HG03571 (cell line): ENCODE data around the gene BCL7B.
"Not testable (repeated sequence)": the region's sequence is repeated elsewhere in the genome, so short reads cannot be mapped to it uniquely, and the experiment has no call there.

Experiments
- ATAC-seq: cut with Tn5 transposase; IDR thresholded peaks from one replicate; pipeline ENCODE4 v1.9.1; 2021; ENCODE audit not compliant: unreplicated experiment

BCL7B gene

DNA sequence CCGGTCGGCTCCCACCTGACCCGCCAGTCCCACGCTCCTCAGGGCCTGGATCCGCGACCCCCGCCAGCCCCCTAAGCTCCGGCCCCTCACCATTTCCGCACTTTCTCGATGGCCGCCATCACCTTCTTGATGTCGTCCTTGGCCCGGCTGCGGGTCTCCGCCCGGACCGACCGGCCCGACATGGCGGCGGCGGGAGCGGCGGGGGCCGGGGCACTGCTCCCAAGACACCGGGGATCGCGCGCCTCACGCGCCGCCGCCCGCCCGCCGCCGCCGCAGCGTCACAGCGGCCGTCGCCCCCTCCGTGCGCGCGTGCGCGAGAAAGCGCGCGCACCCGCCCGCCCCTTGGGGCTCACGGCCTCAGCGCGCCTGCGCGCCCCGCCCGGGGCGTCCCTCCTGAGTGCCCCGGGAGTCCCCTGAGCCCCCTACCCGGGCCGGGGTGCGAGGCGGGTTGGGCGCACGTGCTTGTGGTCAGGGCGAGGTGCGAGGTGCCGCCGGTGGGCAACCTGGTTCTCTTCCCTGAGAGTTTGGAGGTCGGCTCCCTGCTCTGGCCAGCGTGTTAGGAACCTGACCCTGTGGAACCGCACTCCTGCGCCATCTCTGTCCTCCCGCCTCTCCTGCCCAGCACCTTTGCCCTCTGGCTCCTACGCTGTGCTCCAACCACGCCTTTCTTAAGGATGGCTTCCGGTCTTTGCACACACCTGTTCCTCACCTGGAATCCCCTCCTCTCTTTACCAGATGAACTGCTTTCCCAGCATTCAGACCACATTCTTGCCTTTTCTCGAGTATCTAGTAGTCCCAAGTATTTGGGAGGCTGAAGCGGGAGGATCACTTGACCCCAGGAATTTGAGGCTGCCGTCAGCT, at the start of gene BCL7B:
Gene BCL7B (minus strand): TSS at position 294 of the 861 bp plus-strand sequence. CDS start 112 bp downstream, at position 182.
- peak; percentile 45 for ATAC-seq

DNA sequence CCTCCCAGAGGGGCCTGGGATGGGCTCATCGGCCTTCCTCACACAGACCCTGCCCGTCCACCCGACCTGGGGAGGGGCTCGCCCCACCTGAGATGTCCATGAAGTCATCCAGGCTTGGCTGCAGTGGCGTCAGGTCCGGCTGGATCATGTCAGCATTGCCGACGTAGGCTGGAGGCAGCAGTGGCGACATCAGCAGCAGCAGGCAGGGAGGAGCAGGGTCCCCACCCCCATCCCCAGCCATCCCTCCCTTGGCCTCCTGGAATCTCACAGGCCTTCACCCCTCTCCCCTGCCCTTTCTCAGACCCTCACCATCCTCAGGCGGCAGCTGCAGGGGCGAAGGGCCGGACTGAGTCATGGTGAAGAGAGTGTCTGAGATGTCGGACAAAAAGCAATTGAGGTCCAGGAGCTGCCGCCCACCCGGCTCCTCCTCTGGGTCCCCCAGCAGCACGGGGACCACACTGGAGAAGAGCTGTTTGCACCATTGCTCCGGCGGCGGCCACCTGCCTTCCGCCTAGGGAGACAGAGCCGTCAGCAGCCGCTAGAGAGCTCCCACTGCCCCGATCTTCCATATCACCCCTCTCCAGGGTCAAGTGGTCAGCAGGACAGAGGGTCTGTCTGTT, 48.2 kb upstream of the BCL7B start:
- ATAC-seq = no peak

DNA sequence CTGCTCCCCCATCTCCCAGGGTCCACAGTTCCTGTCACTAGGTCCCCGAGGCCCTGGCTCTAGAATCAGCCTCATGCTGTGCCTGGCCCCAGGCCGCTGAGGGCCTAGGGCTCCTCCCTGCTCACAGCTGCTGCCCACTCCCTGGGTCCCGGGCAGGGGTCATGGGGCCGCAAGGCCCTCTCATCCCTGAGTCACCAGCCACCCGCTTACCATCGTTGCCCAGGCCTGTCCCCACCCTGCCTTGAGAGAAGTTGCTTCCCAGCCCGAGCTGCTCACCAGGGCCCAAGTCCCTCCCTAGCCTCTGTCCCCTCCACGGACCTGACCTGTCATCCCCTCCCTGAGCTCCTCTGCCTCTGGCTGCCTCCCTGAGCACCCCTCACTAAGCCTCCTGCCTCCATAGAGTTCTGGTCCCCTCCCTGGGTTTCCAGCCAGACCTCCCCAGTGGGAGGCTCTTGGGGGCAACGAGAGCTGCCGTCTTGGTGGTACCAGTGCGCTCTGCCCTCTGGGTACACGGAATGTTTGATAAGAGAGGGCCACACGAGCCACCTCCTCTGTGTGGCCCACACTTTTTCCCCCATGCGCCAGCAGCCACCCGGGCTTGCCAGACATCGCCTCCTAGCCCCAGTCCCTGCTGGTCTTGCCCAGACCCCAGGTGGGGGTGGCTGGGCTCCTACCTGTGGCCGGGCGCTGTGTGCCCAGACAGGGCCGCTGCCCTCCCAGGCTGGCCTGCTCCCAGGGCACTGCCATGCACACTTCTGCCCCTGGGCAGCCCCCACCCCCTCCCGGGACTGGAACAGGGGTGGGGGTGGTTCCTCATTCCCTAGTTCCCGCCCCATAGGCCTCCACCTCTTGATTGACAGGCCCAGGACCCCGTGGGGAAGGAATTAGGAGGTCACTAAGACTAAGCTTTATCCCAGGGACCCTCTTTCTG, 45.5 kb upstream of the BCL7B start:
- no peak for ATAC-seq

DNA sequence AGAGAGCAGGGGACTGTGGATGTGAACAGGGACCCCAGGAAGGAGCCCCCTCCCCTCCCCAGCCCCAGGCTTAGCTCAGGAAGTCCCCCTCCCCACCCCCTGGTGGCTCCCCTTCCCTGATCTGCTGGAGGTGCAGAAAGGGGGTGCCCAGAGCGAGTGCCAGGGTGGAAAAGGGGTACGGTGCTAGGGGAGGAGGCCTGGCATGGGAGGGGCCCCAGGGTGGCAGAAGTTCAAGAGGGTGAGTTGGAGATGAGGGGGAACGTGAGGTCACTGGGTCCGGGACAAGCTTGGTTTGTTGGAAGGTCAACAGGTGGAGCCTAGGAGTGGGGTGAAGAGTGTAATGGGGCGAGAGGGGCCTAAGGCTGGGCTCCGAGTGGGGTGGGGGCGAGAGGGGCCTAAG, 42.4 kb upstream of the BCL7B start:
- ATAC-seq = no peak

DNA sequence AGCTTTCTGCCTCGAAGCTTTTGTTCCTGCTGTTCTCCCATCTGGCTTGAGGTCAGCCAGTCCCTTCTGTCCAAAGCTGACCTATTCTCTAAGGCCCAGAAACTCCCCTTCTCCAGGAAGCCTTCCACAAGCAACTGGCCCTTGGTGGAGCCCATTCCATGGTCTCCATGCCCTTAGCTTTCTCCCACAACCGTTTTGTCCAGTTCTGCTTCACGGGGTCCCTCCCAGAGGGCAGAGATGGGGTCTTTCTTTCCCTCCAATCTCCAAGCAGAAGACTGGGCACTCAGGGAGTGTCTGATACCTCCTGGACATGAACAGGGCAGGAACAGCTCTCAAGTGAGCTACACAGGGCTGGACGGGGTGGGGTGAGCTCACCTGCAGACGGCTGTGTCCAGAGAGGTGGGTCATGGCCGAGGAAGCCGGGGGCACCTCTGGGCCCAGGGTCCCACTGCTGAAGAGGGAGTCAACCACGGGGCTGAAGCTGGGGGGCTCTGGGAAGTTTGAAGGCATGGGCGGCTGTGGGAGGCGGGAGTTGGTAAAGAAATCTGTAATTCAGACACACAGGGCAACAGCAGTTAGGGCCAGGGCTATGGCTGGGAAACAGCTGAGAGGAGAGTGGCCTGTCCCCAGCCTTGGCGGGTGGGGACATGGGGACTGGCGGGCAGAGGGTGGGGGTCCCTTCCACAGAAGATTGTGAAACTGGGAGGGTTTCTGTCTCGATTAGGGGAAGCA, 41.8 kb upstream of the BCL7B start:
- no peak for ATAC-seq

DNA sequence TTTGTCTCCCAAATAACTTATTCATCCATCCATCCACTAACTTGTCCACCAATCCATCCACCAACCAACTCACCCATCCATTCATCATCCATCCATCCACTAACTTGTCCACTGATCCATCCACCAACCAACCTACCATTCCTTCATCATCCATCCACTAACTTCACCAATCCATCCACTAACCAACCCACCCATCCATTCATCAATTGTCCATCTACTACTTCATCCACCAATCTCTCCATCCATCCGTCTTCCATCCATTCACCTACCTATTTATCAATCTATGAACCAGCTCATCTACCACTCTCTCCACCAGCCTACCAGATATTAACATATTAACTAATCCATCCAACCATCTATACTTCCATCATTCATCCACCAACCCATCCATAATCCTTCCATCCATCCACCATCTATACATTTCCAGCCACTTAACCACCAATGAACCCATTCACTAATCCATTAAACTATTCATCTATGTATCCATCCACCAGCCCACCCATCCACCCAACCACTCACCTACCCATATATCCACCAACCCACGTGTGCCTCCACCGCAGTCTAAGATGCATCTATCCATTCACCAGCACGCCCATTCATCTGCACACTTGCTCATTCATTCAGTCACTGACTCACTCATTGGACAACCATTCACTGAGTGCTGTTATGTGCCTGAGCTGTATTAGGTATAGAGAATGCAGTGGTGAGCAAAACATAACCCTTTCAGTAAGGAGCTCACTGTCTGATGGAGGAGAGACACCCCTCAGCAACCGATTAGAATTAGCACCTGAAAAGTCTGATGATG, 40.7 kb upstream of the BCL7B start:
- ATAC-seq = no peak

DNA sequence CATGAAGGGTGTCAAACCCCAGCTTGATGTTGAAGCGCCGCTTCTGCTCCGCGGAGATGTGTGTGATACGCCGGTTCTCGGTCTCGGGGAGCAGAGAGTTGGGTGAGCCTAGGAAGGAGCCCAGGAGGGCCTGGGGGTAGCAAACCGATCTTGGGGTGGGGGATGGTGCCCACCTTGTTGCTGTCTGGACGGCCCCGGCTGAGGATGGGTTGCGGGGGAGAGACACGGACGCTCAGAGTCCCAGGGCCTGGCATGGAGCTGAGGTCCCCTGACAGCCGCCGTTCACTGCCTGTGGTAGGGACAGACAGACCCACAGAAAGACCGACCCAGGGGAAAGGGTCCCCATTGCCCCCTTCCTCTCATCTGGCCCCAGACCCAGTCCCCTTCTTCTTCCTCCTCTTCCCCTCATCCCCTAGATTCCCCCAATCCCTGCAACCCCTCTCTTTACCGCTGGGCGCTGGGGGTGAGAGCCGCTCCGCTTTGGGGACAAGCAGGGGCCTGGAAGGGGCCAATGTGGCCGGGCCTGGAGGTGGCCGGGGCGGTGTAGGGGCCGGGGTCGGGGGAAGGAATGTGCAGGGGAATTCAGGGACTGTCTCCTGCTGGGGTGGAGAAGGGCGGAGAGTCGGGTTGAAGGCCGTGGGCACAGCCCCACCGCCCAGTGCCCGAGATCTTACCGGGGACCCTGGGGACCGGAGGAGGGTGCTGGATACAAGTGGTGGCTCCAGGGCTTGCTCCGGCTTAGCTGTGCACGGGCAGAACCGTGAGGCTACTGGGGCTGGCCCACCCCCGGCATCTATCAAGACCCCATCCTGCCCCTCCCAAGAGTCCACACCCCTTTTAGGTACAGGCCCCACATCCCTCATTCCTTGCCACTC, 38.9 kb upstream of the BCL7B start:
- ATAC-seq = no peak

DNA sequence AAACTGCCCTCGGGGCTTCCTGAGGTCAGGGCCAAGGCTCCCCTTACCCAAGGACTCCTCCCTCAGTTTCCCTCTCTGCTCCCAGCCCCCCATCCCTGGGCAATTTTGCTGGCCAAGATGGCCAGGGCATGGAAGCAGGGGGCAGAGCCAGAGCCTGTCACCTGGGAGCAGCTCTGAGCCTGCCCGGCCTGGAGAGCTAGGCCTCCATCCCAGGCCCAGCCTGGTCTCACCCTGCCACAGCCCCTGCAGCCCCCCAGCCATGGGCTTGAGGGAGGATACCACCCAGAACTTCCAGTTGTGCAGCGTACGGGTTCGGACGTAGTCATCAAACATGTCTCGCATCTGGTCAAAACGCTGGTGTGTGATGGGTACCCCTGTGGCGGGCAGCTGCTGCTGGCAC, 37.9 kb upstream of the BCL7B start:
- no peak for ATAC-seq

DNA sequence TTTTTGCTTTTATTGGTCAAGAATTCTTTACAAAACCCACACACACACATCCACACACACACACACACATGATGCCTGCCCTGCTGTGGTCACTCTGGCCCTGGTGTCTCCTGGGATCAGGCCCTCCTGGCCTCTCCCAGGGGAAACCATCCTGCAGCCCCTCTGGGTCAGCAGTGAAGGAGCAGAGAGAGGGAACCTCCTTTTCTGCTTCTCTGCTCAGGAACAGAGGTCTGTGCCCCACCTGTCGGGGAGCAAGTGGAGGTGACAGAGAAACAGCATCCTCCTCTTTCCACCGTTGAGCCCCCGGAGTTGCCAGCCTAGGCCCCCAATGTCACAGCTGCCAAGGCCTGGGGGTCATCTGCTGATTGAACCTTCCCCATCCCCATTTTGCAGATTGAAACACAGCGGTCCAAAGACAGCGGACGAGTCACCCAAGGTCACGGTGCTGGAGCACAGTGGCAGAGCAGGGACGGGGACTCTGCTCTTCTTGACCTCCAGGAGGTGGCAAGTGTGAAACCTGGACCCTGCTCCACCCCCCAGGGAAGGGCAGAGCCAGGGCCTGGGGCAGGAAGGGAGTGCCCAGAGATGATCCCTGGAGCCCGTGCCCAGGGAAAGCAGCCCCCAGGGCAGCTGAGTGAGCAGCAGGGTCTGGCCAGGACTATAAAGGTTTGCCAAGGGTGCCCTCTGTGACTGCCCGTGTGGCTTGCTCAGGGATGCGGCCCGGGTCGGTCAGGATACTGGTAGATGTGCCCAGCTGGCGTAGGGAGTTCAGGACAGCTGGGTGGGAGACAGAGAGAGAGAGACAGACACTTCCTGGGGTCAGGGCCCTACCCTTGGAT, 35.9 kb upstream of the BCL7B start:
- no peak for ATAC-seq

DNA sequence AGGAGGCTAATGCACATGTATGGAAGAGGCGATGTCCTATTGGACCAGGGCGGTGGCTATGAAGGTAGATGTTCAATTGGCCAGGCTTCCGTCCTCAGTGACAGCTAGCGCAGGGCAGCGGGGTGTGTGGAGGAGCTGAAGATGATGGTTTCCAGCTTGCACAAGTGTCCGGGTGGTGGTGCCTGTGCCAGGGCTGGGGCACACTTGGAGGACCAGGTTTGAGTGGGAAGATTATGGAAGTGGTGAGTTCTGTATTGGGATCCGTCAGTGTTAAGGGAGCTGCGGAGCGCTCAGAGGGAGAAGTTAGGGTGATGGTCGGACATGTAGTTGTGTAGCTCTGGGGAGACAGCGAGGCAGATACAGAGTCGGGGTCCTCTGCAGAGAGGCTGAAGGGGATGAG, 29.4 kb upstream of the BCL7B start:
- no peak for ATAC-seq

DNA sequence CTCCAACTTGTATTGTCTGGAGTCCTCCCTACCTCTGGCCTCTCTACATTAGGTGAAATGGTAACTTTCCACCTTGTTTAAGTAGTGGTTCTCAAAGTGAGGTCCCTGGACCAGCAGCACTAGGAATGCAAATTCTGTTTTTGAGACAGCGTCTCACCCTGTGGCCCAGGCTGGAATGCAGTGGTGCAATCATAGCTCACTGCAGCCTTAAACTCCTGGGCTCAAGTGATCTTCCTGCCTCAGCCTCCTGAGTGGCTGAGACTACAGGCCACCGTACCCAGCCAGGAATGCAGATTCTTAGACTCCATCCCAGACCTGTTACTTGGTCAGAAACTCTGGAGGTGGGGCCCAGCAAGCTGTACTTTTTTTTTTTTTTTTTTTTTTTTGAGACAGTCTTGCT, 27.7 kb upstream of the BCL7B start:
- no peak for ATAC-seq

DNA sequence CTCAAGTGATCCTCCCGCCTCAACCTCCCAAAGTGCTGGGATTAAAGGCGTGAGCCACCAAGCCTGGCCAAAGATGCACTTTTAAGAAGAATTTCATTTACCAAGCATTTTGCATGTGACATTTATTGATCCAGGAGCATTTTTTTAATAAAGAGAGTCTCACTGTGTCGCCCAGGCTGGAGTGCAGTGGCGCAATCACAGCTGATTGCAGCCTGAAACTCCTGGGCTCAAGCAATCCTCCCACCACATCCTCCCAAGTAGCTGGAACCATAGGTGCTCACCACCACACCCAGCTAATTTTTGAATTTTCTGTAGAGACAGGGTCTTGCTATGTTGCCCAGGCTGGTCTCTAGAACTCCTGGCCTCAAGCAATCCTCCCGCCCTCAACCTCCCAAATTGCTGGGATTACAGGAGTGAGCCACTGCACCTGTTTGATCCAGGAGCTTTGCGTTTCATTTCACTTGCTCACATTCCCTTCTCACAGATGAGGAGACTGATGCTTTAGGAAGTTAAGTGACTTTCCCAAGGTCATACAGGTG, 25.2 kb upstream of the BCL7B start:
- no peak for ATAC-seq

DNA sequence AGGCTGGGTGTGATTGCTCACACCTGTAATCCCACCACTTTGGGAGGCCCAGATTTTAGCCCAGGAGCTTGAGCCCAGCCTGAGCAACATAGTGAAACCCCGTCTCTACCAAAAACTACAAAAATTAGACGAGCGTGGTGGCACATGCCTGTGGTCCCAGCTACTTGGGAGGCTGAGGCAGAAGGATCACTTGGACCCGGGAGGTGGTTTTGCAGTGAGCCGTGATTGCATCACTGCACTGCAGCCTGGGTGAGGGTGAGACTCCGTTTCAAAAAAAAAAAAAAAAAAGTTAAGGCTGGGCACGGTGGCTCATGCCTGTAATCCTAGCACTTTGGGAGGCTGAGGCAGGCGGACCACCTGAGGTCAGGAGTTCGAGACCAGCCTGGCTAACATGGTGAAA, 23.5 kb upstream of the BCL7B start:
- ATAC-seq = not testable (repeated sequence)

DNA sequence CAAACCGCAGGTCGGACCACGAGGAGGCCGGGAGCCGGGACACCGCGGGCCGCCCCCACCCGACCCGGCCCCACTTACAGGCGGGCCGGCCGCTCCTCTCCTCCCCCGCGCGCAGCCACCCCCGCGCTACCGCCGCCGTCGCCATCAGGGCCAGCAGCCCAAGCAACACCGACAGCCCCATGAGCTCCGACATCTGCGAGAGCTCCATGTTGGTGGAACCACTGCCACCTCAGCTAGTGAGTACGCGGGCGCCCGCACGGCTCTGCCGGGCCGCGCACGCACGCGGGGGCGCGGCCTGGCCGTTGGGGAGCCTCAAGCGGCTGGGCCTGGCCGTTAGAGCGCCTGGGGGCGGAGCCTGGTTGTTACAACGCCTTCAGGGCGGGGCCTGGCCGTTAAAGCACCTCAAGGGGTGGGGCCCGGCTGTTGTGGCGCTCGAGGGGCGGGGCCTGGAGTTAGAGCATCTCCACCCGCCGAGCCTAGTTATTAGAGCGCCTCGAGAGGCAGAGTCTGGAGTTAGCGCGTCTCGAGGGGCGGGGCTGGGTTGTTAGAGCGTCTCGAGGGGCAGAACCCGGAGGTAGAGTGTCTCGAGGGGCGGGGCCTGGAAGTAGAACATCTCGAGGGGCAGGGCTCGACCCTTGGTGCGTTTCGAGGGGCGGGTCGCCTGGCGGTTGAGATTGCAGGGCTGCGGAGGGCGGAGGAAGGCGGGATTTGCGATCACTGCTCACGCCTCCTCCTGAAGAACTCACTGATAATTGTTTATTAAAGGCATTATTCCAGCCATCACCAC, 21.0 kb upstream of the BCL7B start, which contains the start of gene TBL2:
Gene TBL2 (minus strand): TSS at position 238 of the 787 bp plus-strand sequence. CDS start 30 bp downstream, at position 208.
- peak; percentile 85 for ATAC-seq

DNA sequence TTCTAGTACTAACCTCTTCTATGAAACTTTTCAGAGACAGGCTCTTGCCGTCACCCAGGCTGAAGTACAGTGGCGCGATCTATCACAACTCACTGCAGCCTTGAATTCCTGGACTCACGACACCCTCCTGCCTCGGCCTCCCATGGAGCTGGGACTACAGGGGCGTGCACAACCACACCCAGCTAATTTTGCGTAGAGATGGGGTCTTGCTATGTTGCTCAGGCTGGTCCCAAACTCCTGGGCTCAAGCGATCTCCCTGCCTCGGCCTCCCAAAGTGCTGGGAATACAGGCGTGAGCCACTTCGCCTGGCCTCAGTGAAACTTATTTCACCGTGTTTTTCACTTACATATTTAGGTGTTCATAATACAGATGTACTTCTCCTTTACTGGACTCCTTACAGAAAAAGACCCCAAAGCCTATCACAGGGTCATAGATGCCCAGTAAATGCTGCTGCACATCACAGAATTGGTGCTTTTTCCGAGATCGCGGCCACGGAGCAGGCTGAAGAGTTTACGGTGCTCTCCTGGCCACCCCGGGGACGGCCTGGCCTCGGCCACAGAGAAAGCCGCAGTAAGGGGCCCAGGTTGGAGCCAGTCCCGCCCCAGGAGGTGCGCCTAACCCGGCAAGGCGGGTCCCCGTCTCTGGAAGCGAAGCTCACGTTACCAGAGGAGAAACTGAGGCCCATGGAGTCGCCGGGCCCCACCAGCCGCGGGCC, 20.3 kb upstream of the BCL7B start:
- ATAC-seq = peak; percentile 7

DNA sequence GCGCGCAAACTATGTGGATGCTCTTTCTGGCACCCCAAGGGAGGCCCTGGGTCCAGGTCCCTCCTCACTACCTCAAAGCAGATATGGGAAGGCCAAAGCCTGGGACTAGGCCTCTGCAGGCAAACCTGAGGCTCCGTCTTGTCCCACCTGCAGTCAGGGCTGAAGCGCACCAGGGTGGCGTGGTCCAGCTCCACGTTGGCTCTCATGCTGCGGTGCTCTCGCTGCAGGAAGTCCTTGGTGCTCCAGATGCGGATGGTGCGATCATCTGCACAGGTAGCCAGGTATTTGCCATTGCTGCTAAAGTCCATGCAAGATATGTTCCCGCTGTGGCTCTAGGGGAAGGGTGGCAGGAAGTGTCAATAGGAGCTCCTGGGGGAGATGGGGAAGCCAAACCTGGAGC, 16.3 kb upstream of the BCL7B start:
- no peak for ATAC-seq
